OCI-M1 (cell line): ENCODE results near the gene PLD3.
A peak's percentile ranks its signal among the peaks of the same experiment; 100 is the strongest.

Source experiments
- DNase-seq: peaks from one replicate; lab custom pipeline; 2025; lab: John Stamatoyannopoulos, UW

PLD3 gene, protein sequence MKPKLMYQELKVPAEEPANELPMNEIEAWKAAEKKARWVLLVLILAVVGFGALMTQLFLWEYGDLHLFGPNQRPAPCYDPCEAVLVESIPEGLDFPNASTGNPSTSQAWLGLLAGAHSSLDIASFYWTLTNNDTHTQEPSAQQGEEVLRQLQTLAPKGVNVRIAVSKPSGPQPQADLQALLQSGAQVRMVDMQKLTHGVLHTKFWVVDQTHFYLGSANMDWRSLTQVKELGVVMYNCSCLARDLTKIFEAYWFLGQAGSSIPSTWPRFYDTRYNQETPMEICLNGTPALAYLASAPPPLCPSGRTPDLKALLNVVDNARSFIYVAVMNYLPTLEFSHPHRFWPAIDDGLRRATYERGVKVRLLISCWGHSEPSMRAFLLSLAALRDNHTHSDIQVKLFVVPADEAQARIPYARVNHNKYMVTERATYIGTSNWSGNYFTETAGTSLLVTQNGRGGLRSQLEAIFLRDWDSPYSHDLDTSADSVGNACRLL

DNA sequence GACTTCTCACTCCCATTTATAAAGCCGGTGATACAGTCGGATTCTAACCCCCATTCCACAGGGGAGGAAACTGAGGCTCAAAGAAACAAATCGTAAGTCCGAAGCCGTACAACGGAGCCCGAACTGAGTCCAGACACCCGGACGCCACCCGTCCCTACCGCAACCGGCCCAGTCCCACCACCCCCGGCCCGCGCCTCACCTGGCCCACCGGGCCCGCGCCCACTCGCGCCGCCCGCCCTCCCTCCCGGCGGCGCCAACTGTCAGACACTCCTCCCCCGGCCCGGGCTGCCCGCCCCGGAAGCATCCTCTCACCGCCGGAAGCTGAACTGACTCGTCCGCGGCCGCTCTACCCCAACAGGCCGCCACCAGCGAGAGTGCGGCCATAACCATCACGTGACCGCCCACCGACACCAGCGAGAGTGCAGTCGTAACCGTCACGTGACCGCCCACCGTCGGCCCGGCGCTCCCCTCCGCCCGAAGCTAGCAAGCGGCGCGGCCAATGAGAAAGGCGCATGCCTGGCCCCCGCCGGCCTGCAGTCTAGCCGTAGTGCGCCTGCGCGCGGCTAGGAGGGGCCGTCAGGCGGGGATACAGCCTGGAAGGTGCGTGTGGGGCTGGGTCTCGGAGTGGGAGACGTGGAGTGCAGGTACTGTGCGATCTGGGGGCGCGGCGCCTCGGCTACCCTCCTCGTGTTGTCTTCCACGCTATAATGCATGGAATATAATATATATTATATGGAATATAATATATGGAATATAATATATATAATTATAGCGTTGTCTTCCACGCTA lies at the start of gene PLD3, which contains the start of gene C19orf47:
PLD3 (plus strand) TSS at position 571 of the 789 bp plus-strand sequence. CDS start 17,789 bp downstream, outside the sequence.
C19orf47 (minus strand) TSS at position 273 of the 789 bp plus-strand sequence. CDS start 6,540 bp downstream, outside the sequence.
- peak; percentile 100 for DNase-seq

DNA sequence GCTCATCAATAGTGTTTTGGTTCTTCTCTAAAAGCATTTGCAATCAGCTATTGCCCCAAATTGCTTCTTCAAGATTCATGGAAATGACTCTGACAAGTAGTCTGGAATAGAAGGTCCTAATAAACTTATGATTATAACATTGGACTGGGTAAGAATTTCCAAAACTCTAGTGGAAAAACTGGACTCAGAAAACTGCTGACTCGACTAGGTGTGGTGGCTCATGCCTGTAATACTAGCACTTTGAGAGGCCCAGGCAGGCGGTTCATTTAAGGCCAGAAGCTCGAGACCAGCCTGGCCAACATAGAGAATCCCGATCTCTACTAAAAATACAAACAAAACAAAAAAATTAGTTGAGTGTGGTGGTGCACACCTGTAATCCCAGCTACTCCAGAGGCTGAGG lies 47.8 kb upstream of the PLD3 start:
- DNase-seq = no peak

DNA sequence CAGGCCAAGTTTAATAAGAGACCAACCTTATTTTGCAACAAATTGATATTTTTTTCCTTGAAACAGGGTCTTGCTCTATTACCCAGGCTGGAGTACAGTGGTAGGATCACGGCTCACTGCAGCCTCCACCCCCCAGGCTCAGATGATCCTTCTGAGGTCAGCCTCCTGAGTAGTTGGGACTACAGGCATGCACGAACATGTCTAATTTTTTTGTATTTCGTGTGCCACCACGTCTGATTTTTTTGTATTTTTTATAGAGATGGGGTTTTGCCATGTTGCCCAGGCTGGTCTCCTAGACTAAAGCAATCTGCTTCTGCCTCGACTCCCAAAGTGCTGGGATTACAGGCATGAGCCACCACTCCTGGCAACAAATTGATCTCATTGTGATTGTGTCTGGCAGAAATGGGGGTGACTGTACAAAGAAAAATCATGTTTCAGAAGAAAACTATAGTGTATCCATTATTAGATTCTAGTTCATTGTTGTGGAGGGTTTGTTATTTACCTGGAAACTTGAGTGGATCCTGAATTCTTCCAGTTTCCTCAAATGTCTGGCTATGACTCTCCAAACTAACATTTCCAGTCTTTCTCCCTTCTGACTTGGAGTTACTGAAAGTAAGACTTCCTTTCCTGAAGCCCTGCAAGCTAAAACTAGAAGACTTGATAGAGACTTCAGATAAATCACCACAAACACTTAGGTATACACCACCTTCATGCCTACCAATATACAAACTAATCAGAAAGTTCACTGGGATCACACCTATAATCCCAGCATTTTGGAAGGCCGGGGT lies 46.1 kb upstream of the PLD3 start:
- DNase-seq = no peak

DNA sequence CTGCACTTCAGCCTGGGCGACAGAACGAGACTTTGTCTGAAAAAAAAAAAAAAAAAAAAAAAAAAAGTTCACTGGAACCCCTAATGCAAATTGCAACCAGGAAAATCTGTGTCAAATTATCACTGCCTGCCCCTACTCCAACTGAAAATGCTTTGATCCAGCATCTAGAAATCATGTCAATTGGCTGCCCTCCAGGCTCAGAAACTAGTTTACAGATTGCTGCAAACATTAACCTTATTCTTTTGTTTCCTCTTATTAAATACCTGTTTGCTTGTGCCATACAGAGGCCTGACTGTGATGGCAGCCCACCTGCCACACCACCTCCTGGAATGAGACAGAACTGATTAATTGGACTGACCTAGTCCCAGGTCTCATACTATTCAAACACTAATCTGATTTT lies 44.7 kb upstream of the PLD3 start:
- DNase-seq = no peak

DNA sequence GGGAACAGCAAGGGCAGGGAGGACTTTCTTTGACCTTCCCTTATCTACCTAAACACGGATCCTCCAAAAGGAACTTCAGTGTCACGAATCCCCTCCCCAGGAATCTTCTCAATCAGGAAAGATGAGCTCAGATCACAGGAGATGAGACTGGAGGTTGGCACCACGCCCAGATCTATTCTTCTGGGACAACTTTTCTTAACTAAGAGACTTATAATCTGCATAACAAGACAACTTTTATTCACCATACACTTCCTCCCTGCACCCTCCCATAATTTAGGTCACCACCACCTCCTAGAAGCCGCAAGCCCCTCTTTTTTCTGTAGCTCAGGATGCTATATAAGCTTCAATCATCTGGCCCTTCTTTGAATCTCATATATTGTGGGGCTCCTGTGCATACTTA lies 44.2 kb upstream of the PLD3 start:
- no peak for DNase-seq

DNA sequence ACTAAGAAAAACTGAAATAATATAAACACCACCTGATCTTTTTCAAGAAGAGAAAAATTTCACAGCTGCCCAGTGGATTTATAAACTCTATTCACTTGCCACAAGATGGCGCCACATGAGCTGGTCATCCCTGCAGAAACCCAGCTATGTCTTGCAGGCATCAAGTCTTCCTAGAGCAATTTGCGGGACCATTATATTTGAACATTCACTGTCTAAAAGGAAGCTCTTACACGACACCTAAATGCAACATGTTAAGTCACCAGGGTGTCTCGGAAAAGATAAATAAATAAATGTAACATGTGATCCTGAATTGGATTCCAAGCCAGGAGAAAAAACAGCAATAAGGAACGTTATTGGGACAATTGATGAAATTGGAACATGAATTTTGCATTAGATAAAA lies 43.1 kb upstream of the PLD3 start:
- DNase-seq = peak; percentile 91

DNA sequence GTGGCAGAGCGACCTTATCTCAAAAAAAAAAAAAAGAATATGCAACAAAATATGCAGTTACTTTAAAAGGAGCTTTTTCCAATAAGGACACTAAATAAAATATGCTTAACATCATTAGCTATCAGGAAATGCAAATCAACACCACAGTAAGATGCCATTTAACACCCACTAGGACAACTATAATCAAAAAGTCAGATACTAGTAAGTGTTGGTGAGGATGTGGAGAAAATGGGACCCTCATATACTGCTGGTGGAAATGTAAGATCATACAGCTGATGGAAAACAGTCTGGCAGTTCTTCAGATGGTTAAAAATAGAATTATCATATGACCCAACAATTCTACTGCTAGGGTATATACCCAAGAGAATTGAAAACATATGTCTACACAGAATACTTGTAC lies 38.8 kb upstream of the PLD3 start:
- no peak for DNase-seq

DNA sequence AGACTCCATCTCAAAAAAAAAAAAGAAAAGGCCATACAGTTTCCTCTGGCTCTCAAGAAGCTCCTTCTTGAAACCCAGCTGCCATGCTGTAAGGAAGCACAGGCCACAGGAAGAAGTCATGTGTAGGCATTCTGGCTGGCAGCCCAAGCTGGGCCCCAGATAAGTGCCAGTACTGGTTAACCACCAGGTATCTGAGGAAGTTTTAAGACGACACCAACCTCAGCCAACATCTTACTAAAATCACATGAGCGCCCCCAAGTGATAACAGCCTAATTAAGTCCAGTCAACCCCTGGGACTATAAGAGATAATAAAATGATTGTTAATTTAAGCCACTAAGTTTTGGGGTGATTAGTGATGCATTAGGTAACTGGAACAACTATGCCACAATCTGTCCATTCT lies 36.0 kb upstream of the PLD3 start:
- DNase-seq = peak; percentile 42

DNA sequence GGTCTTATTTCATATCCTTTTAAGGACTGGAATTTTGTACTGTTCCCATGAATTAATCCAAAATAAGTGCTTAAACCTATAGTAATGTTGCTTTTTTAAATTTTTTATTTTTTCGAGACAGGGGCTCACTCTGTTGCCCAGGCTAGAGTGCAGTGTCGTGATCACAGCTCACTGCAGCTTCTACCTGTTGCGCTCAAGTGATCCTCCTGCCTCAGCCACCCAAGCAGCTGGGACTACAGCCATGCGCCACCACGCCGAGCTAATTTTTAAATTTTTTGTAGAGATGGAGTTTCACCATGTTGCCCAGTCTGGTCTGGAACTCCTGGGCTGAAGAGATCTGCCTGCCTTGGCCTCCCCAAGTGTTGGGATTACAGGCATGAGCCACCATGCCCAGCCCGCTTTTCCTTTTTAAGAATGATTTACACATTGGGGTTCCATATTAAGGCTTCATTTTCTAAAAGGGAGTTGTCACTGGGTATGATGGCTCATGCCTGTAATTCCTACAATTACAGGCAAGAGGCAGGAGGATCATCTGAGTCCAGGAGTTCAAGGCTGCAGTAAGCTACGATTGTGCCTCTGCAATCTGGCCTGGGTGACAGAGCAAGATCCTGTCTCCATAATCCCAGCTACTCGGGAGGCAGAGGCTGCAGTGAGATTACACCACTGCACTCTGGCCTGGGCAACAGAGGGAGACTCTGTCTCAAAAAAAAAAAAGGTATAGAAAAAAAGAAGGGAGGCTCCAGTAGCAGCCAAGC lies 35.1 kb upstream of the PLD3 start:
- no peak for DNase-seq

DNA sequence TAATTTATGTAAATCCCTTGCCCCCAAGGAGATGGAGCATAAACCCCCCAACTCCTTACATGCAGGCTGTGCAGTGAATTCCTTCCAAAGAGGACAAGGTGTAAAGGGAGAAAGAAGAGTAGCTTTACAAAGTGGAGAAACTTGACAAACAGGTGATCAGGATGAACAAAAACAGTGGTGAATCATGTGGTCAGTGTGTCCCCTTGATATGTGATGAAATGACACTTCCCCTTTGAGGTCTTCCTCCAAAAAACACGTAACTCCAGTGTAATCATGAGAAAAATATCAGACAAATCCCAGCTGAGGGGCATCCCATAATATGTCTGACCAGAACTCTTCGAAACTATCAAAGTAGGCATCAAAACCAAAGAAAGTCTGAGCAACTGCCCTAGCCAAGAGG lies 33.8 kb upstream of the PLD3 start:
- peak; percentile 89 for DNase-seq

DNA sequence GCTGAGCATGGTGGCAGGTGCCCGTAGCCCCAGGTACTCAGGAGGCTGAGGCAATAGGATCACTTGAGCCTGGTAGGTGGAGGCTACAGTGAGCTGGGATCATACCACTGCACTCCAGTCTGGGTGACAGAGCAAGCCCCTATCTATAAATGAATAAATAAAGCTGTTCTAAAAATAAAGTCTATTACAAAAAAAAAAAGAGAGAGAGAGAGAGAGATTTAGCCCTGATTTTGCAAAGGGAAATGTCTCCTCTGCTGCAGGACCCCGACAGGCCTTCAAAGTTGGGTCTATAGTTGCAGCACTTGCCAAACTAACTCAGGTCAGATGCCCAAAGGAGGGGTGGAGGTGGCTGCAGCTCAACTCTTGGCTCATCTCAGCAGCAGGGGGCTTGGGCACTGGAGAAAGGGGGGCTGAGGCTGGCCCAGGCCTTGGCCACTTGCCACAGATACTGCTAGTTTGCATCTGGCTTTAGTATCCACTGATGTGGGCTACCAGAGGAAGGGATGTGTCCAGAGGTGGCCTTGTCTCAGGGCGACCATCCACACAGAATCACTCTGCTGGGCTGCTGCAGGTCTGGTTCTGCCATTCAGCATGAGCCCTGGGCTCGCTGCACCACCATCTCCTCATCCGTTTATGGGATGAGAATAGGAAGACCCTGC lies 32.6 kb upstream of the PLD3 start:
- DNase-seq = no peak

DNA sequence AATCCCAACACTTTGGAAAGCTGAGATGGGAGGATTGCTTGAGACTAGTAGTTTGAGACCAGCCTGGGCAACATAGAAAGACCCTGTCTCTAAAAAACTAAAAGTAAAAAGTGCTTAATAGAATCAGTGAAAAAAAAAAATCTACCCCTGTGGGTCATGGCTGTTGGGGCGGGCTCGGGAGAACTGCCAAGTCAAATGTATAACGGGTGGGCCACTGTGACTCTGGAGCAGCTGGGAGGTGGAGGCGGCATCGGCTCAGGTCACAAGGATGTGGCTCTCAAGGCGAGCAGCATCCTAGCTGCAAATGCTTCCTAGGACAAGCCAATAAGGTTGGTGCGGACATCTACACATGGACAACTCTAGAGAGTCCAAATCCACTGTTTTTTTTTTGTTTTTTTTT lies 31.2 kb upstream of the PLD3 start:
- no peak for DNase-seq

DNA sequence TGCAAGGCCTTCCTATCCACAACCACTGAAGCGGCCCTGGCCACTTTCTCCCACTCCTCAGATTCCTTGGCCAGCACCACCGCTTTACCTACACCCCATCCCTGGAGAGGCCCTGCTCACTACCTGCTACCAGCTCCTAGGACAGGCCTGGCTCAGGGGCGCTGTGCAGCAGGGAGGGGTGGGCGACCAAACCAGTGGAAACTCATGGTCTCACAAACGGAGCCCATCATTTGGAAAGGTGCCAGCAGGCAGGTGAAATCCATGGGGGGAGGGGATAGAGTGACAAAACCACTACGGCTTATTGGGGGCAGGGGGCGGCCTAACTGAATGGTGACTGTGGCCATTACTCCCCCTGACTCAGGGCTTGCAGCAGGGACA lies 27.9 kb upstream of the PLD3 start:
- DNase-seq = no peak

DNA sequence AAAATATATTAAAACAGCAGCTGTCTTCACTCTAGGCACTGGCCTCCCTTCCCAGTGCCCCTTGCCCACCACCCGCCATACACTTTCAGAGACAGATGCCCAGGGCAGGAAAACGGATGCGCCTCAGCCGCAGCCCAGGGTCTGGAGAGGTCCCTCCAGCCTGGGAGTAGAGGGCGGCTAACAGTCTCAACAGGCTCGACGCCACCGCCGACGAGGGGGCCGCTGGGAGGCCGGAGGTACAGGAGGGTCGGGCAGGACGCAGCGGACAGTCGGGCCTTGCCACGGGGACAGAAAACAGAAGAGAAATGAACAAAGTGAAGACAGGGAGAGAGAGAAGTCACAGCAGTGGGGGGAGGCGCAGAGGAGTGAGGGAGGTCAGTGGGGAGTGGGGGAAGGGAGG lies 27.4 kb upstream of the PLD3 start:
- DNase-seq = no peak

DNA sequence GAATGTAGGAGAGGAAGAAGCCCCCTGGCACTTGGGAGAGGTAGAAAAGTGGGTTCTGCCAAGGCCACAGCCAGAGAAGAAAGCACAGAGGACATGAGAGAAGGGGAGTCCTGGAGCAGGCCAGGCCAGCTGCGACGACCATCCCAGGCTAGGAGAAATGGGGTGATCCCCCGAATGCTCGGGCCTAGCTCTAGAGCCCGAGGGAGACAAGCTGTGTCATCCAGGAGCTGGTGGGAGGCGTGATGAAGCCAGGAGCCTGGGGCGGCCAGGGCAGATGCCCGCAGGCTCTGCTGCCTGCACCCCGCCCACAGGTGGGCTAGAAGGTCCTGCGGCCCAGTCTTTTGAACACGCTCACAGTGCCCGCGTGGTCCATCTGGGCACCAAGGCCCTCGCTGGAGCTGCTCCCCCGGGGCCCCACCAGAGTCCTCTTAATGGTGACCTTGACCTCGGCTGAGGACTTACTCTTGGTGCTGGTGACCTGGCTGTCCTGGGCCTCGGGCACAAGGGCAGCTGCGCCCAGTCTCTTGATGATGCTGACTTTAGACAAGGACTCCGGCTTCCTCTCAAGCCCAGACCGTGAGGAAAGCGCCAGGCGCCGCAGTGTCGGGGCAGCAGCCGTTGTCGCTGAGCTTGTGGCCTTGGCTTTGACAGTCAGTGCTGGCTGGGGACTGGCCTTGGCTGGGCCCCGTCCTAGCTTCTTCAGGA lies 26.8 kb upstream of the PLD3 start:
- DNase-seq = no peak

DNA sequence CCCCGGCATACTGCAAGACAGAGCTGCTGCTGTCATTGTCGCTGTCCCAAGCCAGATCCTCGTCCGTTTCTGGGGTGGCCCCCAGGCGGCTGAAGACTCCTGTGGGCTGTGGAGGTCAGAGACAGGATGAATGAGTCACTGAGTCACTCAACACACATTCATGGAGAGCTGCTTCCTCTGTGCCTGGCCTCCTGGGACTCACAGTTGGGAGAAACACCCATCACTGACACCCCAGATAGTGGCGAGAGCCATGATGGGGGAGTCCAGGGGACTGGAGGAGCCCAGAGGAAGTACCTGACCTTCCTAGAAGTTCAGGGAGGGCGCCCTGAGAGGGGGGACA lies 26.3 kb upstream of the PLD3 start:
- no peak for DNase-seq

DNA sequence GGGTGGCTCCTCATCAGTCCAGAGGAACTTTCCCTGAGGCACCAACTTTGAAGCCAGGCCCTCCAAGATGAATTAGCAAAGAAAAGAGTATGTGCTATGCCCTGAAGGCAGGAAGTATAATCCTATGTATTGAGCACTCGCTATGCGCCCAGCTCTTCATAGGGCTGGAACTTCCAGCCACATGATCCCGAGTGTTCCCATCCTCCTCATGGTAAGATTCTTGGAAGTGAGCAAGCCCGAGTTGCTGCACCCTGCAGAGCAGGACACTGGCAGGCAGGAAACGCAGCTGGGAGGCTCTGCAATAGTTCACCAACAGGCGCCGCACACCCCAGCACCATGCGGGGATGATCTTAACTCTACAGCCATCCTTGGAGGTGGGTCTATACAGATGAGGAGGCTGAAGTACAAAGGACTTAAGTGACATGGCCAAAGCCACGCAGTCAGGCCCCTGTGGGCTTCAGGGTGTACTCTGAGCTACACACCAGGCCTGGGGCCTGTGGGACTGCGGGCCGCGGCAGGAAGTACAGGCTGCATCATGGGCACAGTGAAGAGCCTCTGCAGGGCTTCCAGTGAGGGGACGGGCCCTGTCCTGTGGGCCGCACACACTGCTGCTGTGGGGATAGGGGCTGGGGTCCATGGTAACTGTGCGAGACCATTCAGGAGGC lies 25.4 kb upstream of the PLD3 start:
- no peak for DNase-seq

DNA sequence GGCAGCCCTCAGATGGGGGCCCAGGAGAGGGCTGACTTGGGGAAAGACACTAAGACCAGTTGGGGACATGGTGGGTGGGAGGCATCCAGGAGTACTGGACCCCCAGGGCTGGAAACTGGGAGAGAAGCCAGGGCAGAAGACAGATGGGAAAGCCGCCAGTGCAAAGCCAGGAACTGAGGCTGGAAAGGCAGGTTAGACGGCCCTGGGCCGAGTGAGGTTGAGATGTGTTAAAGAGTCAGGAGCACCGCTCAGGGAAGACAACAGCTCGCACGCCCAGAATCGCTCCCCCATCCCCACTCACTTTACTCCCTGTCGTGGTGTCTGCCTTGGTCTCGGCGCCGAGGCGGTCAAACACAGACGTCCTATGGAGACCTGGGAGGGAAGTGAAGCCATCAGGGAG lies 24.8 kb upstream of the PLD3 start:
- DNase-seq = no peak

DNA sequence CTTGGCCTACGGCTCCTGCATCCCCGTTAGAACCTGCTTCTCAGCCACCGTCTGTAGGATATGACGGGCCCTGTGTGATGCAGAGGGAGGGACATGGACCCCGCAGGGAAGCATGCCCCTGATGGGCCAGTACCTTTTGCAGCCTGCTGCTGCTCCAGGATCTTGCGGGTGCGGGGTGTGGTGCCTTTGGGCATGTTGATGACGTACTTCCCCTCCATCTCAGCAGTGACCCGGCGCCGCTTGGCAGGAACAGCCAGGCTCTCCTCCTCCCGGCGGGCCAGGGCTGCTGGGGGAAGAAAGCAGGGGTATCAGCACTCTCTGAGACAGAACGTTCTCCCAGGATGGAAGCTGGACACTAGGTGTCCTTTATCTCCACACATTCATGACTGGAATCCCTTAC lies 22.3 kb upstream of the PLD3 start:
- no peak for DNase-seq

DNA sequence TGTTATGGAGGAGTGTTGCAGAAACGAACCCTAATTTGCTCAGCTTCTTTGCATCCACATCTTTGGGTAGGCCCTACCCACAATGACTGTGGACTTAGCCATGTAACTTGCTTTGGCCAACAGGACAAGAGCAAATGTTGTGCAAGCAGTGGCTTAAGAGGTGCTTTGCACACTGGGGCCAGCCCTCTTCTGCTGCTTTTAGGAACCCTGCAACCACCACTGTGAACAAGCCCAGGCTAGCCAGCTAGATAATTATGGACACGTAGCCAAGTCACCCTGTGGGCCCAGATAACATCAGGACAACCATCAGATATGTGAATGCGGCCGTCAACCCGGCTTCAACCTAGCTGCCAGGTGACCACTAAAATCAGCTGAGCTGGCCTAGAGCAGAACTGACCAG lies 17.4 kb upstream of the PLD3 start:
- no peak for DNase-seq
